SK-N-SH (cell line): ENCODE results near the gene KCTD20. TPM values are rescaled to one million over a fixed set of nuclear protein-coding genes. Genes with fewer than 3 reads are reported as not detected.

Experiments
- CTCF ChIA-PET: fragments of 300-600, 350-600 bp; formaldehyde crosslinking; extraction: SDS; loops from one replicate; lab custom pipeline; 2021; lab: Yijun Ruan, JAX
- POLR2A ChIA-PET: fragments of 350-600 bp; sonication (Branson Sonifier 250); formaldehyde crosslinking; extraction: SDS; loops from one replicate; lab custom pipeline; 2020; ENCODE audit warnings: antibody characterized with exemption, inconsistent platforms; lab: Yijun Ruan, JAX
- DNase-seq: peaks from one replicate; pipeline ENCODE4 v3.0.0; 2012
- H2AFZ ChIP-seq: fragments of 200-600 bp; sonication (generic); 2 replicates; pipeline ENCODE4 v1.8.1; 2016; ENCODE audit warnings: antibody characterized with exemption, mild to moderate bottlenecking, low read depth
- H3F3A ChIP-seq: fragments of 200-600 bp; sonication (generic); replicated peaks from 2 replicates; pipeline ENCODE3; 2016; ENCODE audit warnings: antibody characterized with exemption, mild to moderate bottlenecking; ENCODE audit not compliant: insufficient read depth
- H3K27ac ChIP-seq, 2 experiments: fragments of 200-500 bp in 1 of 2; fragments of 200-600 bp in 1 of 2; sonication (Bioruptor generic) in 1 of 2; sonication (generic), shearing (Covaris generic) in 1 of 2; 2 replicates each; pipeline versions ENCODE4 v1.5.1 to v1.6.1; 2014 to 2016; ENCODE audit warnings: low read depth in 2 of 2, inconsistent platforms in 1 of 2, low read length in 1 of 2, mild to moderate bottlenecking in 1 of 2, mixed read lengths in 1 of 2
- H3K27me3 ChIP-seq: fragments of 200-600 bp; sonication (generic), shearing (Covaris generic); 2 replicates; pipeline ENCODE4 v1.6.1; 2016; ENCODE audit warnings: mixed run types; ENCODE audit not compliant: insufficient read depth
- H3K36me3 ChIP-seq, 2 experiments: fragments of 200-500 bp in 1 of 2; fragments of 200-600 bp in 1 of 2; sonication (Bioruptor generic) in 1 of 2; sonication (generic) in 1 of 2; replicated peaks in 1 of 2; 2 replicates each; pipeline versions ENCODE3 to v1.5.1; 2014 to 2016; ENCODE audit warnings: low read length in 1 of 2, mild to moderate bottlenecking in 1 of 2; ENCODE audit not compliant: insufficient read depth in 2 of 2, control insufficient read depth in 1 of 2
- H3K4me1 ChIP-seq, 2 experiments: fragments of 200-500 bp in 1 of 2; fragments of 200-600 bp in 1 of 2; sonication (Bioruptor generic) in 1 of 2; sonication (generic), shearing (Covaris generic) in 1 of 2; 2 replicates each; pipeline versions ENCODE4 v1.5.1 to v1.6.1; 2014 to 2016; ENCODE audit warnings: low read depth in 1 of 2, low read length in 1 of 2, mixed run types in 1 of 2; ENCODE audit not compliant: insufficient read depth in 2 of 2, control insufficient read depth in 1 of 2
- H3K4me2 ChIP-seq: fragments of 200-600 bp; sonication (generic), shearing (Covaris generic); 2 replicates; pipeline ENCODE4 v1.6.1; 2017; ENCODE audit warnings: mixed run types
- H3K4me3 ChIP-seq, 2 experiments: fragments of 200-500 bp in 1 of 2; fragments of 200-600 bp in 1 of 2; sonication (Bioruptor generic) in 1 of 2; sonication (generic), shearing (Covaris generic) in 1 of 2; 2 replicates each; pipeline versions ENCODE4 v1.5.1 to v1.8.1; 2014 to 2016; ENCODE audit warnings: low read depth in 2 of 2, inconsistent platforms in 1 of 2, low read length in 1 of 2, mild to moderate bottlenecking in 1 of 2, mixed read lengths in 1 of 2, moderate library complexity in 1 of 2
- H3K79me2 ChIP-seq: fragments of 200-600 bp; sonication (generic); 2 replicates; pipeline ENCODE4 v1.8.1; 2017; ENCODE audit warnings: mild to moderate bottlenecking; ENCODE audit not compliant: insufficient read depth
- H3K9ac ChIP-seq: fragments of 200-600 bp; sonication (generic); 2 replicates; pipeline ENCODE4 v1.6.1; 2017; ENCODE audit warnings: mixed run types
- H3K9me2 ChIP-seq: fragments of 200-600 bp; sonication (generic); 2 replicates; pipeline ENCODE4 v1.6.1; 2017; ENCODE audit warnings: mixed run types
- H3K9me3 ChIP-seq: fragments of 200-600 bp; sonication (generic); 2 replicates; pipeline ENCODE4 v1.6.1; 2017; ENCODE audit warnings: mixed run types, mild to moderate bottlenecking, moderate library complexity
- H4K20me1 ChIP-seq: fragments of 200-600 bp; sonication (generic); 2 replicates; pipeline ENCODE4 v1.6.1; 2017; ENCODE audit warnings: mild to moderate bottlenecking, mixed run types; ENCODE audit not compliant: insufficient read depth
- CHD2 ChIP-seq: fragments of 150-350 bp; IDR thresholded peaks from 2 replicates; pipeline ENCODE4 v1.6.1; 2018; ENCODE audit warnings: low read length; ENCODE audit not compliant: partially characterized antibody
- JUND ChIP-seq: IDR thresholded peaks from 2 replicates; pipeline ENCODE4 v1.4.0; 2012
- MAX ChIP-seq: IDR thresholded peaks from 2 replicates; pipeline ENCODE4 v1.4.0; 2012; ENCODE audit warnings: low read depth
- NRF1 ChIP-seq: IDR thresholded peaks from 2 replicates; pipeline ENCODE4 v1.6.1; 2012; ENCODE audit warnings: low read depth, mild to moderate bottlenecking, low read length
- REST ChIP-seq: IDR thresholded peaks from 2 replicates; pipeline ENCODE4 v1.6.1; 2012; ENCODE audit warnings: mild to moderate bottlenecking, low read depth, low read length, moderate library complexity
- SIN3A ChIP-seq: IDR thresholded peaks from 2 replicates; pipeline ENCODE4 v1.6.1; 2012; ENCODE audit warnings: low read depth, mild to moderate bottlenecking, low read length, moderate library complexity, borderline replicate concordance
- TEAD4 ChIP-seq: IDR thresholded peaks from 2 replicates; pipeline ENCODE4 v1.4.0; 2012; ENCODE audit warnings: mild to moderate bottlenecking, borderline replicate concordance; ENCODE audit not compliant: insufficient read depth
- YY1 ChIP-seq: IDR thresholded peaks from 2 replicates; pipeline ENCODE4 v1.4.0; 2012; ENCODE audit warnings: low read depth, mild to moderate bottlenecking
- WGBS: methylation state at CpG from one replicate; pipeline ENCODE4 v1.1.6; 2017; ENCODE audit warnings: low lambda C conversion rate; 5-methylcytosine and 5-hydroxymethylcytosine counted together
- polyA plus RNA-seq, 3 experiments: library from polyadenylated mRNA; depleted of rRNA; stranded (reverse); fragments of >200 nt; gene quantifications; 2 replicates each; pipeline ENCODE4 v1.2.3, GENCODE V29; 2012

The KCTD20 gene
- polyA plus RNA-seq, 1 of the 3 experiments (the other 2 are of a cell fraction), result 29.0 TPM

- ChIA-PET CTCF (no interaction called here), POLR2A (no interaction called here)
- Histone ChIP-seq H3K4me2 (no peak overlapping the region), H3K4me1 (no peaks in the 10 kb centered on the region; a peak in 1 of 4 replicates), H3K27me3 (no peaks in the 10 kb centered on the region), H3K36me3 (peaks cover 34 to 47% of the 10 kb centered on the region in 2 experiments), H3K9me2 (no peaks in the 10 kb centered on the region), H3K79me2 (no peaks in the 10 kb centered on the region; the same call in 1 of the 2 replicates), H3K9me3 (no peaks in the 10 kb centered on the region), H4K20me1 (no peaks in the 10 kb centered on the region), H3K9ac (no peak overlapping the region), H3F3A (peaks cover 4% of the 10 kb centered on the region), H2AFZ (no peak overlapping the region), H3K4me3 (no peak overlapping the region), H3K27ac (no peak overlapping the region)
- TF ChIP-seq MAX (no peak), YY1 (no peak), REST (peak; percentile 87)
- 95% methylated on average over 7 of the region's 7 CpGs for WGBS
- DNase-seq, result no peak
Measured at GRCh38 chr6:36491378-36491965, 48.7 kb downstream of the KCTD20 start.

GRCh38 chr6:36492092-36492491 lies 49.3 kb downstream of the KCTD20 start:
- TF ChIP-seq JUND (no peak), SIN3A (no peak), CHD2 (no peak), TEAD4 (no peak), NRF1 (no peak)
- Histone ChIP-seq H3K9me2 (no peaks in the 10 kb centered on the region), H3K4me3 (no peak overlapping the region), H3K36me3 (peaks cover 39 to 48% of the 10 kb centered on the region in 2 experiments), H3K4me2 (no peak overlapping the region), H2AFZ (no peak overlapping the region), H3K27ac (no peak overlapping the region), H3K27me3 (no peaks in the 10 kb centered on the region), H3K9ac (no peak overlapping the region), H3F3A (peaks cover 4% of the 10 kb centered on the region), H3K4me1 (no peaks in the 10 kb centered on the region; a peak in 1 of 4 replicates), H3K9me3 (no peaks in the 10 kb centered on the region), H4K20me1 (no peaks in the 10 kb centered on the region), H3K79me2 (no peaks in the 10 kb centered on the region; the same call in 1 of the 2 replicates)
- DNase-seq, result no peak
- ChIA-PET CTCF (no interaction called here), POLR2A (no interaction called here)
- 95% methylated on average over 4 of the region's 4 CpGs for WGBS
